Activated B cell treated with CpG ODN at 0.5 μM for 24 hours (primary cell): ENCODE results near the gene LRRC10B. TPM values are rescaled to one million over a fixed set of nuclear protein-coding genes. Genes with fewer than 3 reads are reported as not detected.

Experiments
- ATAC-seq: fragments of 200-7000 bp; cut with Tn5 transposase; one replicate; pipeline ENCODE4 v1.10.0; 2021; ENCODE audit warnings: low read depth, mild to moderate bottlenecking, moderate library complexity
- CTCF ChIA-PET: fragments of 350-600 bp; sonication (Branson Sonifier 250); formaldehyde crosslinking; loops from one replicate; lab custom pipeline; 2021; ENCODE audit warnings: antibody characterized with exemption; lab: Charles Lee
- POLR2A ChIA-PET: fragments of 350-600 bp; sonication (Branson Sonifier 250); formaldehyde crosslinking; loops from one replicate; lab custom pipeline; 2021; ENCODE audit warnings: antibody characterized with exemption; lab: Charles Lee
- DNase-seq: peaks from one replicate; pipeline ENCODE4 v3.0.0; 2022
- H3K27ac Mint-ChIP-seq: one replicate; pipeline ENCODE4 v1.8.0; 2020; ENCODE audit warnings: mixed read lengths
- H3K27me3 Mint-ChIP-seq: one replicate; pipeline ENCODE4 v1.8.0; 2021; ENCODE audit warnings: mixed read lengths
- H3K36me3 Mint-ChIP-seq: one replicate; pipeline ENCODE4 v1.8.0; 2021; ENCODE audit warnings: low read depth, mixed read lengths
- H3K4me1 Mint-ChIP-seq: one replicate; pipeline ENCODE4 v1.8.0; 2021; ENCODE audit warnings: mixed read lengths
- H3K4me3 Mint-ChIP-seq: one replicate; pipeline ENCODE4 v1.8.0; 2020; ENCODE audit warnings: mild to moderate bottlenecking, mixed read lengths
- H3K9me3 Mint-ChIP-seq: one replicate; pipeline ENCODE4 v1.8.0; 2020; ENCODE audit warnings: mixed read lengths
- CTCF ChIP-seq: fragments of 200-600 bp; IDR thresholded peaks from one replicate; pipeline ENCODE4 v1.8.0; 2022; ENCODE audit warnings: antibody characterized with exemption, mild to moderate bottlenecking
- intact Hi-C: fragments of 100-400 bp; cut with micrococcal nuclease; formaldehyde crosslinking; loops from one replicate; pipeline ENCODE4 v1.15.1; 2024
- total RNA-seq: library from RNA; stranded (reverse); gene quantifications from 2 replicates; pipeline ENCODE4 v1.2.3, GENCODE V29; 2022

LRRC10B gene
- total RNA-seq, 1 donor from 2014 or later = not detected

DNA sequence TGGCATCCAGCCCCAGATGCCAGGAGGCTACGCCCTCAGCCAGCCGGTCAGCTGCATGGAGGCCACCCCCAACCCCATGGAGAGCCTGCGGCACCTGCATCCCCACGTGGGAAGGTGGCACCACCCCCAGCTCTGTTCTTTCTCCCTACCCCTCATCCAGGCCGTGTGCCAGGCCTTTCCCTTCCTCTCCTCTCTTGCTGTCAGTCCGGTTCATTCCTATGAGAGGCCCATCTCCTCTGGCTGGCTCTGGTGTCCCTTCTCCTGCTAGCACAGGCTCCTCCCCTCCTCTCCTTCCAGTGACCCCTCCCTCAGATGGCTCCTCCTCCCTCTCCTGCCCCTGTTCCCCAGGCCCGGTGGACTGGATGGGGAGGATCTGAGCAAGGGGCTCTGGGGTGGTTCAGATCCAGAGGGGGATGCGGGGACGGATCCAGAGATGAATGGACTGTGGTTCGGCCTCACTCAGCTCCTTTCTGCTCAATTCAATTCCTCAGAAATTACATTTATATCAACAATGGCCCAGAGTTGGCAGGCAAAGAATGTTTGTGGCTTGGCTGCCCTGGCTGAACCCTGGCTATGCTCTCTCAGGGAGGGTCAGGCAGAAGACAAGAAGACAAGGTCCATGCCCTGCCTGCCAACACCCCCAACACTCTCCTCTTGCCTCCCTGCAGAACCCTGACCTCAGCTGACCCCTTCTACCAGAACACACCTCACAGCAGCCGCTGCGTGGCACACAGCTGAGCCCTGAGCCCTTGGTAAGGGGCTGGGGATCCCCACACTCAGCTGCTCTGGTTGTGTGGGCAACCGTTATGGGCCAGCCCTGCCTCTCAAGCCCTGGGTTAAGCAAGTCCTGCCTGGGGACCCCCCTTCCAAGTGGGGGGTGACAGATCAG is 18.5 kb upstream of the LRRC10B start:
- ChIA-PET CTCF (no interaction called here), POLR2A (no interaction called here)
- H3K4me3 Mint-ChIP-seq = no peak overlapping the region
- no peak for DNase-seq
- ATAC-seq = no peak
- peaks cover 2% of the 10 kb centered on the region for H3K4me1 Mint-ChIP-seq
- peaks cover 3% of the 10 kb centered on the region for H3K27me3 Mint-ChIP-seq
- no peak for TF ChIP-seq CTCF
- H3K27ac Mint-ChIP-seq = no peak overlapping the region
- H3K36me3 Mint-ChIP-seq = peaks cover 5% of the 10 kb centered on the region
- intact Hi-C loops = no loop called here
- H3K9me3 Mint-ChIP-seq = no peaks in the 10 kb centered on the region

DNA sequence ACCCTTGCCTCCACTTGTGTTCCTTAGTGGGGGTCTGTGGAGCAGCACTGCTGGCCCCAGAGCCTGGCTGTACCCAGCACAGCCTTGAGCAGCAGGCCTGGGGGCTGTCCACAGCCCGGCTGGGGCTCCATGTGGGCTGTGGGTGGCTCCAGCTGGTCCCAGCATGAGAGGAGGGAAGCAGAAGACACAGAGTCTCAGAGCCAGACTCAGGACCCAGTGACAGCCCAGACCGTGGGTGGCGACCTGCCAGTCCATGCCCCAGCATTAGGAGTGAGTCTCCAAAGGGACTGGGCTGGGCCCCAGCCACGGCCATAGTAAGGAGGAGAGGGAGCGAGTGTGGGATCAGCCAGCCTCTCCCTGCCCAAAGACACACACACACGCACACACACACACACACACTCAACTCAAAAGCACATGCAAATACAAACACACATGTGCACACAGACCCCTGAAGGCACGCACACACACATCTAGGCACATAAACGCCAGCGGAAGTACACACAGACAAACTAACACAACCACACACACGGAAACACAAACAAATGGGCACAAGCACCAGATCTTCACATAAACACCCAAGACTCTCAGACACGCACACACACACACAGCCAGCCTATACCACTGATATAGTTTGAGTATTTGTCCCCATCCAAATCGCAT is 16.7 kb upstream of the LRRC10B start:
- Mint-ChIP-seq H3K4me3 (no peak overlapping the region), H3K27ac (no peak overlapping the region), H3K27me3 (peaks cover 3% of the 10 kb centered on the region), H3K36me3 (peaks cover 3% of the 10 kb centered on the region), H3K9me3 (no peaks in the 10 kb centered on the region), H3K4me1 (peaks cover 2% of the 10 kb centered on the region)
- TF ChIP-seq CTCF = no peak
- ChIA-PET CTCF (interaction anchor here (0.8 kb wide), 1 partner anchor 32 kb away, joined by 3 read pairs; no protein-coding TSS in a partner anchor), POLR2A (no interaction called here)
- intact Hi-C loops = no loop called here
- ATAC-seq (no peak), DNase-seq (no peak)

GRCh38 chr11:61494381-61494961 is 14.1 kb upstream of the LRRC10B start:
- Mint-ChIP-seq H3K36me3 (no peaks in the 10 kb centered on the region), H3K27me3 (peaks cover 3% of the 10 kb centered on the region), H3K9me3 (no peaks in the 10 kb centered on the region), H3K27ac (no peak overlapping the region), H3K4me3 (no peak overlapping the region), H3K4me1 (no peaks in the 10 kb centered on the region)
- ChIA-PET CTCF (interaction anchor here (0.8 kb wide), 1 partner anchor 12 kb away, joined by 3 read pairs; no protein-coding TSS in a partner anchor), POLR2A (interaction anchor here (0.5 kb wide), 1 partner anchor 441 kb away, joined by 4 read pairs; no protein-coding TSS in a partner anchor)
- intact Hi-C loops = no loop called here
- TF ChIP-seq CTCF = no peak
- DNase-seq (no peak), ATAC-seq (no peak)

GRCh38 chr11:61495801-61496601 is 12.5 kb upstream of the LRRC10B start:
- no peaks in the 10 kb centered on the region for H3K9me3 Mint-ChIP-seq
- H3K4me1 Mint-ChIP-seq = no peaks in the 10 kb centered on the region
- H3K4me3 Mint-ChIP-seq = no peak overlapping the region
- POLR2A ChIA-PET = no interaction called here
- ATAC-seq (no peak), DNase-seq (no peak)
- no peaks in the 10 kb centered on the region for H3K36me3 Mint-ChIP-seq
- TF ChIP-seq CTCF = no peak
- intact Hi-C loops = no loop called here
- H3K27ac Mint-ChIP-seq = no peak overlapping the region
- CTCF ChIA-PET = no interaction called here
- H3K27me3 Mint-ChIP-seq = peaks cover under 1% of the 10 kb centered on the region
